Motor neuron (in vitro differentiated cells): Measurements from ENCODE around the gene TAT. TPM values are rescaled to one million over a fixed set of nuclear protein-coding genes. Genes with fewer than 3 reads are reported as not detected.
"Not testable (repeated sequence)": the region's sequence is repeated elsewhere in the genome, so short reads cannot be mapped to it uniquely, and the experiment has no call there.

Experiments used
- ATAC-seq, 8 experiments: fragments of 200-7000 bp; cut with Tn5 transposase; replicated peaks in 6 of 8; 2 replicates each; pipeline ENCODE4 v1.8.0; 2021; ENCODE audit warnings: mild to moderate bottlenecking in 8 of 8, moderate library complexity in 8 of 8
- H3K27ac ChIP-seq, 2 donors: fragments of 250-450 bp; sonication (Bioruptor Pico); 2 replicates each; pipeline ENCODE4 v1.9.0; 2021; ENCODE audit warnings: antibody characterized with exemption in 2 of 2, mild to moderate bottlenecking in 2 of 2, moderate library complexity in 1 of 2
- H3K4me1 ChIP-seq, 2 donors: fragments of 250-450 bp; sonication (Bioruptor Pico); replicated peaks in 1 of 2; 2 replicates each; pipeline ENCODE4 v1.6.1; 2021; ENCODE audit warnings: antibody characterized with exemption in 2 of 2, mild to moderate bottlenecking in 2 of 2, moderate library complexity in 1 of 2
- H3K4me3 ChIP-seq, 5 donors: fragments of 250-450 bp; sonication (Bioruptor Pico); 2 replicates each; pipeline ENCODE4 v1.9.0; 2021; ENCODE audit warnings: antibody characterized with exemption in 5 of 5, mild to moderate bottlenecking in 5 of 5, moderate library complexity in 4 of 5
- WGBS, 10 experiments: fragments of 450-650 bp; shearing (Covaris generic); methylation state at CpG; one replicate each; pipeline ENCODE4 v1.0.0; 2022; 5-methylcytosine and 5-hydroxymethylcytosine counted together
- in situ Hi-C, 9 experiments: fragments of 400-800 bp; cut with MboI; loops; one replicate each; pipeline ENCODE4 v1.15.0; 2021; ENCODE audit warnings: low sequenced_read_pairs in 9 of 9, low pct_unique_long_range_greater_than_20kb in 2 of 9; ENCODE audit not compliant: unreplicated experiment in 9 of 9
- total RNA-seq, 8 experiments: library from RNA; unstranded; fragments of 300-600 nt; gene quantifications; 2 replicates each; pipeline versions ENCODE4 v1.2.3 to v1.2.4, GENCODE V29; 2022

TAT gene
- total RNA-seq, 8 experiments from 2014 or later = 0.05 to 1.2 (median 0.25) TPM

- ATAC-seq = no peak
- WGBS, 10 experiments = 0 to 72% (median 56%) methylated on average over 1 to 3 of the region's 3 CpGs; no CpG with 5 or more reads in 1 of the 10 experiments
- in situ Hi-C loops = no loop called here
- Histone ChIP-seq H3K27ac (no peak overlapping the region), H3K4me3 (no peak overlapping the region), H3K4me1 (no peaks in the 10 kb centered on the region)
Measured at GRCh38 chr16:71572497-71573116, 4.3 kb downstream of the TAT start.

DNA sequence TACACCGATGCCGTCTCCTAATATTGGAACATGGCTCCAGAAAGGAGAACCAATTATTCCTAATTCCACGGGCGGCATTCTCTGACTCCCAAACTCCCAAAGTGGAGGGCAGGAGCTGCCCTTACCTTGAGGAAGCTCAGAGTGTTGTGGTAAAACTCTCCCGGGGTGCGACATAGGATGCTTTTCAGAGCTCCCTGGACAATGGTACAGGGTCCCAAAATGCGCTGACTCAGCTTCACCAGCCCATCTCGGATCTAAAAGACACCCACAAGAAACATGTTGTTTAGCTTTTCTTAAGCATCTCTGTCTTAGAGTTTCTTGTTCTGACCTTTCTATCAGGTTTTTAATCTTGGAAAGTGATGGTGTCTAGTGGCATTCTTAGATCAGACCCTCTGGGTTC is 6.7 kb downstream of the TAT start:
- no peak for ATAC-seq
- no peaks in the 10 kb centered on the region for H3K4me1 ChIP-seq
- 74 to 100% (median 90%) methylated on average over 1 to 8 of the region's 8 CpGs; no CpG with 5 or more reads in 3 of the 10 experiments for WGBS, 10 experiments
- no peak overlapping the region for H3K4me3 ChIP-seq
- in situ Hi-C loops = no loop called here
- no peak overlapping the region for H3K27ac ChIP-seq

DNA sequence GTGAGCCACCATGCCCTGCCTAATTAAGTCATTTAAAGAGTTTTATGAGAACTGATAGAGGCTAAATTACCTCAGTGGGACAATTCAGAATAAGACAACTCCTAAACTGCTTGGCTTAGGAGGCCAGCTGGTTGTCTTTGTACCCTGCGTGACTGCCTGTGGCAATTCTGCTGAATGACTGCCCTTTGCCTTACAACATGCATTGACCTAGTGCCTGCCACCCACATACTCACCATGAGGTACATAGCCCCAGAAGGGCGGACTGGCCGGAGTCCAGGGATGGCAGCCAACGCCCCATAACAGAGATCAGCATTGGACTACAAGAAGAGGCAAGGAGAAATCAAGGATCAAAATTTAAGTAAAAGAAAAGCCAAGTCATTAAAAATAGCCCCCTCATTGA is 7.3 kb downstream of the TAT start:
- WGBS, 10 experiments = 59 to 94% (median 75%) methylated on average over 2 to 4 of the region's 4 CpGs; no CpG with 5 or more reads in 4 of the 10 experiments
- in situ Hi-C loops = no loop called here
- no peaks in the 10 kb centered on the region for H3K4me1 ChIP-seq

GRCh38 chr16:71568551-71568950 is 8.3 kb downstream of the TAT start:
- Histone ChIP-seq H3K27ac (no peak overlapping the region), H3K4me3 (no peak overlapping the region), H3K4me1 (peaks cover 0 to 6% of the 10 kb centered on the region in 2 donors)
- ATAC-seq = peak in 1 of 8 experiments; percentile 18
- 20 to 80% (median 64%) methylated on average over 1 to 4 of the region's 4 CpGs; no CpG with 5 or more reads in 4 of the 10 experiments for WGBS, 10 experiments
- in situ Hi-C loops = no loop called here

More for the DNA sequence above, 7.3 kb downstream of the TAT start:
- Histone ChIP-seq H3K4me3 (no peak overlapping the region), H3K27ac (no peak overlapping the region)
- ATAC-seq = no peak

DNA sequence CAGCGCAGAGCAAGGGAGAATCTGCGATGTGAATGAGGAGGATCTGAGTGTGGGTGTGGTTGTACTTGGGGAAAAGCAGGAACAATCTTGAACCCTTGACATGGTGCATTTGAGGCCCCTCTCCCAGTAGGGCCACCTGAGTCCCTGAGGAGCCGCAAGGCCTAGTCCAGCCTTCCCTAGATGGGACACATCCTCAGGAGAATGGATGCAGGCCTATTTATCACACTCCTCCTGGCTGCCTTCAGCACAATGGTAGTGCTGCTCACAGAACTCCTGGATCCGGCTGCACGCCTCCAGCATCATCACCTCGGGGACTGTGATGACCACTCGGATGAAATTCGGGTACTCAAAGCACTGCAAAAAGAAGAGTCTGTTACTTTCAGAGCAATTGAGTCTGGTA is 9.0 kb downstream of the TAT start:
- WGBS, 10 experiments = 50 to 100% (median 90%) methylated on average over 1 to 6 of the region's 8 CpGs; no CpG with 5 or more reads in 2 of the 10 experiments
- in situ Hi-C loops = no loop called here
- ATAC-seq = no peak
- peaks cover 0 to 6% of the 10 kb centered on the region in 2 donors for H3K4me1 ChIP-seq
- H3K4me3 ChIP-seq = no peak overlapping the region
- H3K27ac ChIP-seq = no peak overlapping the region

GRCh38 chr16:71565812-71566700 is 10.8 kb downstream of the TAT start:
- H3K27ac ChIP-seq = no peak overlapping the region
- no peak for ATAC-seq
- H3K4me3 ChIP-seq = no peak overlapping the region
- peaks cover 0 to 6% of the 10 kb centered on the region in 2 donors for H3K4me1 ChIP-seq
- 62 to 100% (median 91%) methylated on average over 3 to 8 of the region's 9 CpGs for WGBS, 10 experiments
- in situ Hi-C loops = no loop called here

- peak in 6 of 8 experiments; percentile 7 to 43 (median 32) for ATAC-seq
- peaks cover 0 to 6% of the 10 kb centered on the region in 2 donors for H3K4me1 ChIP-seq
- peak overlapping the region; percentile 41 to 79 (median 48) for H3K4me3 ChIP-seq
- in situ Hi-C loops = no loop called here
- WGBS, 10 experiments = 0 to 35% (median 8%) methylated on average over 2 to 15 of the region's 19 CpGs; no CpG with 5 or more reads in 1 of the 10 experiments
- peak overlapping the region; percentile 10 to 75 for H3K27ac ChIP-seq
Measured at GRCh38 chr16:71564335-71564967, 12.4 kb downstream of the TAT start.

DNA sequence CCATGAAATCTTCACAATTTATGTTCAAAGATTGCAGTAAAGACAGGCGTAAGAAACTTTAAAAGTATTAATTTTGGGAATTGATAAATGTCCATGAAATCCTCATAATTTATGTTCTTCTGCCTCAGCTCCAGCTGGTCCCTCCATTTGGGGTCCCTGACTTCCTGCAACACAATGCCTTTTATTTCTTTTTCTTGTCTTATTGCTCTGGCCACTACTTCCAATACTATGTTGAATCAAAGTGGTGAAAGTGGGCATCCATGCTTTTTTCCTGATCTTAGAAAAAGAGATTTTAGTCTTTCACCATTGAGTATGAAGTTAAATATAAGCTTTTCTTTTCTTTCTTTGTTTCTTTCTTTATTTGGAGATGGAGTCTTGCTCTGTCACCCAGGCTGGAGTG is 14.3 kb downstream of the TAT start:
- Histone ChIP-seq H3K4me1 (peaks cover 0 to 6% of the 10 kb centered on the region in 2 donors), H3K4me3 (no peak overlapping the region), H3K27ac (no peak overlapping the region)
- 33 to 100% (median 90%) methylated on average over 1 of the region's 1 CpG; no CpG with 5 or more reads in 3 of the 10 experiments for WGBS, 10 experiments
- in situ Hi-C loops = no loop called here
- ATAC-seq = no peak

DNA sequence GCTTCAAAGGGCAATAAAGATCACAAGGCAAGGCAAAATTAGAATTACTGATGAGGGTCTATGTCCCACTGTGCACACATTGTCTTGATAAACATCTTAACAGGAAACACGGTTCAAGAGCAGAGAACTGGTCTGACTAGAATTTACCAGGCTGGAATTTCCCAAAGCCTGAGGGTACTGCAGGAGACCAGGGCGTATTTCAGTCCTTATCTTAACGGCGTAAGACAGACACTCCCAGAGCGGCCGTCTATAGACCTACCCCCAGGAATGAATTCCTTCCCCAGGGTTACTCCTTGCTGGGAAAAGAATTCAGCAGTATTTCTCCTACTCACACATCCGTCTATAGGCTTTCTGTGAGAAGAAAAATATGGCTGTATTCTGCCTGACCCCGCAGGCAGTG is 15.0 kb downstream of the TAT start:
- 20 to 100% (median 89%) methylated on average over 1 to 6 of the region's 8 CpGs; no CpG with 5 or more reads in 3 of the 10 experiments for WGBS, 10 experiments
- in situ Hi-C loops, H3K27ac ChIP-seq: not testable (repeated sequence)

DNA sequence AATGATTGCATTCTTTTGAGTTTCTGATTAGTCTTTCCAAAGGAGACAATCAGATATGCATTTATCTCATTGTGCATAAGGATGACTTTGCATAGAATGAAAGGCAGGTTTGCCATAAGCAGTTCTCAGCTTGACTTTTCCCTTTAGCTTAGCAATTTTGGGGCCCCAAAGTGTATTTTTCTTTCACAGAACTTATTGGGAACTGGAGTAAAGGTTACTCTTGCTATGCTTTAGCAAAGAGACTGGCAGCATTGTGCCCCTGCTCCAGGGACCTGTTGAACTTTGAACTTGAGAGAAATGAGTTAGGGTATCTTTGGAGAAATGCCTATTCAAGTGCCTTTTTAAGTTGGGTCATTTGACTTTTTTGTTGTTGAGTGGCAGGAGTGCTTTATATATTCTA is 17.0 kb downstream of the TAT start:
- ATAC-seq = no peak
- in situ Hi-C loops = no loop called here
- H3K4me3 ChIP-seq = no peak overlapping the region
- H3K27ac ChIP-seq = no peak overlapping the region
- peaks cover 0 to 6% of the 10 kb centered on the region in 2 donors for H3K4me1 ChIP-seq

More for the DNA sequence above, 15.0 kb downstream of the TAT start:
- not testable (repeated sequence) for ATAC-seq, H3K4me3 ChIP-seq, H3K4me1 ChIP-seq

- Histone ChIP-seq H3K4me1 (no peaks in the 10 kb centered on the region), H3K4me3 (no peak overlapping the region), H3K27ac (no peak overlapping the region)
- in situ Hi-C loops = no loop called here
- ATAC-seq = no peak
- 0 to 100% (median 31%) methylated on average over 1 to 3 of the region's 3 CpGs; no CpG with 5 or more reads in 1 of the 10 experiments for WGBS, 10 experiments
Measured at GRCh38 chr16:71557954-71558582, 18.8 kb downstream of the TAT start.

DNA sequence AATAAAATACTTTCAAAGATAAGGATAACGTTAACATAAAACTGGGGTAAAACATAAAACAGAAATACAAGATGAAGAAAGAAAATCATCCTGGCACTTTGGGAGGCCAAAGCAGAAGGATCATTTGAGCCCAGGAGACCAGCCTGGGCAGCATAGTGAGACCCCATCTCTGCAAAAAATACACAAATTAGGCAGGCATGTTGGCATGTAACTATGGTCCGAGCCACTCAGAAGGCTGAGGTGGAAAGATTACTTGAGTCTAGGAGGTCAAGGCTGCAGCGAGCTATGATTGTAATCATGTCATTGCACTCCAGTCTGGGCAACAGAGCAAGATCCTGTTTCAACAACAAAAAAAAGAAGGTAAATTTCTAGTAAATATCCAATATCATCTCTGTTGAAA is 19.6 kb downstream of the TAT start:
- 29 to 100% (median 83%) methylated on average over 1 to 3 of the region's 3 CpGs; no CpG with 5 or more reads in 1 of the 10 experiments for WGBS, 10 experiments
- in situ Hi-C loops = no loop called here
- no peak for ATAC-seq
- Histone ChIP-seq H3K4me3 (no peak overlapping the region), H3K27ac (no peak overlapping the region), H3K4me1 (no peaks in the 10 kb centered on the region)
